K562 (cell line): ENCODE results near the gene PCSK6. TPM values are rescaled to one million over a fixed set of nuclear protein-coding genes. Genes with fewer than 3 reads are reported as not detected.

Source experiments
- ATAC-seq: fragments of 200-7000 bp; cut with Tn5 transposase; 3 replicates; pipeline ENCODE4 v1.9.1; 2020; ENCODE audit warnings: moderate library complexity
- BruUV-seq: library from RNA; stranded (reverse); fragments of 400-500 nt; replicated peaks from 2 replicates; lab custom pipeline; 2021; lab: Mats Ljungman, UMichigan
- CTCF ChIA-PET: fragments of 300-600 bp; formaldehyde crosslinking; extraction: SDS; loops from one replicate; lab custom pipeline; 2021; ENCODE audit warnings: low intra/inter-chr PET ratio; lab: Yijun Ruan, JAX
- POLR2A ChIA-PET: fragments of 300-600, 350-650 bp; sonication (Branson Sonifier 250); formaldehyde crosslinking; extraction: SDS; loops from one replicate; lab custom pipeline; 2021; ENCODE audit warnings: antibody characterized with exemption, inconsistent platforms; lab: Yijun Ruan, JAX
- DNase-seq, 4 experiments: peaks; one replicate each; pipeline versions ENCODE4 v3.0.0 to v3.0.0-alpha.2; 2011 to 2018; ENCODE audit warnings: low spot score in 3 of 4, mixed read lengths in 3 of 4; ENCODE audit errors: extremely low read depth in 1 of 4
- FAIRE-seq: peaks from 2 replicates; lab custom pipeline; 2011; peaks lifted over from hg19 to GRCh38; lab: Jason Lieb, UNC
- H2AFZ ChIP-seq: 2 replicates; pipeline ENCODE4 v1.6.0; 2011; ENCODE audit warnings: low read depth, low read length, control low read depth, inconsistent platforms
- H3K27ac ChIP-seq: fragments of 200-600 bp; 3 replicates; pipeline ENCODE4 v1.8.0; 2011; ENCODE audit warnings: low read depth, mild to moderate bottlenecking, control low read depth, inconsistent platforms, low read length, moderate library complexity, mixed read lengths; ENCODE audit errors: extremely low read depth
- H3K27me3 ChIP-seq, 2 experiments: fragments of 300-600 bp in 1 of 2; 2 replicates in 1 of 2; 3 replicates in 1 of 2; pipeline versions ENCODE4 v1.6.0 to v1.8.0; 2011; ENCODE audit warnings: inconsistent platforms in 2 of 2, low read length in 2 of 2, mild to moderate bottlenecking in 1 of 2, mixed read lengths in 1 of 2, moderate library complexity in 1 of 2; ENCODE audit not compliant: control insufficient read depth in 2 of 2, insufficient read depth in 2 of 2
- H3K36me3 ChIP-seq: fragments of 300-600 bp; 3 replicates; pipeline ENCODE4 v1.8.0; 2011; ENCODE audit warnings: mild to moderate bottlenecking, low read length, inconsistent platforms; ENCODE audit not compliant: control insufficient read depth, insufficient read depth
- H3K4me1 ChIP-seq, 2 experiments: fragments of 200-600 bp in 1 of 2; replicated peaks in 1 of 2; 2 replicates in 1 of 2; 3 replicates in 1 of 2; pipeline versions ENCODE4 v1.5.1 to v1.8.0; 2011; ENCODE audit warnings: inconsistent platforms in 2 of 2, low read length in 2 of 2, mild to moderate bottlenecking in 1 of 2, mixed read lengths in 1 of 2, moderate library complexity in 1 of 2; ENCODE audit not compliant: control insufficient read depth in 2 of 2, insufficient read depth in 2 of 2
- H3K4me2 ChIP-seq: 2 replicates; pipeline ENCODE4 v1.6.1; 2011; ENCODE audit warnings: low read length, control low read depth, inconsistent platforms, mixed read lengths; ENCODE audit not compliant: insufficient read depth
- H3K4me3 ChIP-seq: fragments of 200-600 bp; sonication (generic), shearing (Covaris generic); 2 replicates; pipeline ENCODE4 v1.5.1; 2016; ENCODE audit warnings: control low read depth, inconsistent platforms
- H3K79me2 ChIP-seq: fragments of 200-600 bp; 3 replicates; pipeline ENCODE4 v1.8.0; 2011; ENCODE audit warnings: low read length, inconsistent platforms; ENCODE audit not compliant: control insufficient read depth, insufficient read depth
- H3K9ac ChIP-seq, 2 experiments: 2 replicates each; pipeline versions ENCODE4 v1.6.0 to v1.6.1; 2011; ENCODE audit warnings: low read depth in 2 of 2, low read length in 2 of 2, control low read depth in 1 of 2, inconsistent platforms in 1 of 2, mild to moderate bottlenecking in 1 of 2, mixed read lengths in 1 of 2; ENCODE audit not compliant: insufficient read depth in 1 of 2
- H3K9me1 ChIP-seq: one replicate; pipeline ENCODE4 v1.6.0; 2011; ENCODE audit warnings: inconsistent platforms, mild to moderate bottlenecking, low read length, moderate library complexity; ENCODE audit not compliant: control insufficient read depth, insufficient read depth
- H3K9me3 ChIP-seq: replicated peaks from 2 replicates; pipeline ENCODE4 v1.5.1; 2011; ENCODE audit warnings: low read depth, low read length, inconsistent platforms; ENCODE audit not compliant: control insufficient read depth, insufficient read depth
- H4K20me1 ChIP-seq: replicated peaks from 2 replicates; pipeline ENCODE4 v1.6.1; 2011; ENCODE audit warnings: low read length, inconsistent platforms, mixed read lengths; ENCODE audit not compliant: control insufficient read depth, insufficient read depth
- MIER1 ChIP-seq: fragments of 450-650 bp; IDR thresholded peaks from 2 replicates; pipeline ENCODE4 v1.6.1; 2016; ENCODE audit warnings: antibody characterized with exemption, mild to moderate bottlenecking, low read depth
- RCOR1 ChIP-seq, 2 experiments: IDR thresholded peaks; 2 replicates each; pipeline ENCODE4 v1.6.1; 2012; ENCODE audit warnings: low read depth in 2 of 2, low read length in 2 of 2, borderline replicate concordance in 1 of 2, improper control_type of control experiment in 1 of 2
- SAFB ChIP-seq: fragments of 200-400 bp; formaldehyde crosslinking; IDR thresholded peaks from 2 replicates; pipeline ENCODE4 v1.6.1; 2017; ENCODE audit warnings: low read depth, low read length, borderline replicate concordance
- ZNF280A ChIP-seq: fragments of 450-650 bp; IDR thresholded peaks from 2 replicates; pipeline ENCODE4 v1.6.1; 2018; ENCODE audit warnings: mild to moderate bottlenecking, low read depth; ENCODE audit not compliant: partially characterized antibody
- ZNF324 ChIP-seq: fragments of 250-450 bp; sonication (Bioruptor Pico); IDR thresholded peaks from 2 replicates; pipeline ENCODE4 v1.4.0; 2020; ENCODE audit warnings: mild to moderate bottlenecking
- ZNF740 ChIP-seq, 3 experiments: fragments of 200-800 bp in 1 of 3; sonication (Bioruptor generic) in 1 of 3; sonication (generic) in 1 of 3; formaldehyde crosslinking in 1 of 3; IDR thresholded peaks; 2 replicates each; pipeline versions ENCODE4 v1.6.1 to v1.8.0; 2016 to 2022; ENCODE audit warnings: mild to moderate bottlenecking in 2 of 3, missing compliant biosample characterization in 2 of 3, missing genetic modification characterization in 2 of 3, missing genetic modification reagents in 1 of 3
- in situ Hi-C: fragments of 300-500 bp; cut with MboI; formaldehyde crosslinking; loops from 4 replicates; pipeline ENCODE4 v1.15.0; 2018; ENCODE audit warnings: inconsistent platforms, mixed read lengths
- intact Hi-C: fragments of 100-400 bp; cut with micrococcal nuclease; formaldehyde crosslinking; loops from 2 replicates; pipeline ENCODE4 v1.14.2; 2022
- polyA plus RNA-seq, 8 experiments: library from polyadenylated mRNA; depleted of rRNA in 4 of 8; stranded (reverse) in 5 of 8; unstranded in 3 of 8; fragments of >200 nt; fragmentation: Nextera tagmentation in 2 of 8; fragmentation: Illumina TruSeq in 1 of 8; extraction: Ambion mirVana in 2 of 8; extraction: Trizol in 1 of 8; gene quantifications; 2 replicates each; pipeline versions ENCODE4 v1.2.1 to v1.2.3, GENCODE V29; 2011 to 2014; ENCODE audit warnings: inconsistent platforms in 1 of 8, missing spikeins in 1 of 8
- total RNA-seq, 7 experiments: library from RNA; depleted of rRNA in 6 of 7; stranded (reverse); fragments of >200 nt in 6 of 7; fragmentation: Illumina TruSeq in 2 of 7; extraction: Trizol in 2 of 7; gene quantifications; 2 replicates each; pipeline versions ENCODE4 v1.2.1 to v1.2.3, GENCODE V29; 2011 to 2021; ENCODE audit warnings: low replicate concordance in 1 of 7

PCSK6 gene
- total and polyA plus RNA-seq, 9 of the 15 experiments (the other 6 are each of a cell fraction or from before 2014, with no cell fraction given) = 2.2 to 32.6 (median 14.5) TPM

- TF ChIP-seq ZNF740 (CRISPR knock-in tag; IDR thresholded peaks at IDR 0.05) (no peak), ZNF740 (tag; IDR thresholded peaks at IDR 0.05) (no peak), RCOR1 (IDR thresholded peaks at IDR 0.05; ENCODE audit: borderline replicate concordance in 1 of 2, low read depth in 2 of 2, low read length in 2 of 2) (no peak), MIER1 (no peak)
Observed at GRCh38 chr15:101520395-101520794, 30.9 kb upstream of the PCSK6 start (continued).

- CTCF ChIA-PET = no interaction called here
- H3K79me2 ChIP-seq = no peaks in the 10 kb centered on the region
Observed at GRCh38 chr15:101517504-101517903, 28.0 kb upstream of the PCSK6 start.

More at GRCh38 chr15:101517504-101517903, 28.0 kb upstream of the PCSK6 start:
- Histone ChIP-seq H3K4me2 (no peak overlapping the region), H3K9me3 (peaks cover 2% of the 10 kb centered on the region), H3K27ac (no peak overlapping the region), H4K20me1 (no peaks in the 10 kb centered on the region), H3K36me3 (no peaks in the 10 kb centered on the region), H2AFZ (no peak overlapping the region), H3K9me1 (no peaks in the 10 kb centered on the region), H3K4me1 (no peaks in the 10 kb centered on the region; a peak in 1 of 5 replicates), H3K4me3 (no peak overlapping the region), H3K9ac (no peak overlapping the region), H3K27me3 (peaks cover 6 to 13% of the 10 kb centered on the region in 2 experiments)
- BruUV-seq = no TSS peak
- peak; percentile 95 for TF ChIP-seq ZNF324
- peak; percentile 41 for TF ChIP-seq ZNF280A
- TF ChIP-seq SAFB = no peak
- FAIRE-seq (no peak), DNase-seq (no peak), ATAC-seq (no peak)
- intact Hi-C loops = no loop called here
- POLR2A ChIA-PET = no interaction called here
- in situ Hi-C loops = no loop called here
